PC-9 (cell line): ENCODE data around the gene VIPR1. TPM values are rescaled to one million over a fixed set of nuclear protein-coding genes. Genes with fewer than 3 reads are reported as not detected.

ENCODE experiments used
- BruUV-seq: library from RNA; stranded (reverse); fragments of 400-500 nt; replicated peaks from 2 replicates; lab custom pipeline; 2021; lab: Mats Ljungman, UMichigan
- CTCF ChIA-PET: fragments of 300-600 bp; sonication (Branson Sonifier 250); formaldehyde crosslinking; loops from one replicate; lab custom pipeline; 2022; ENCODE audit warnings: antibody characterized with exemption; lab: Charles Lee
- POLR2A ChIA-PET: fragments of 300-600 bp; sonication (Branson Sonifier 250); formaldehyde crosslinking; loops from one replicate; lab custom pipeline; 2022; ENCODE audit warnings: antibody characterized with exemption; ENCODE audit not compliant: unreplicated experiment; lab: Charles Lee
- DNase-seq, 2 experiments: peaks; one replicate each; pipeline versions ENCODE4 v3.0.0 to v3.0.0-alpha.2; 2015 to 2022; ENCODE audit warnings: mixed read lengths in 1 of 2
- H2AFZ ChIP-seq: fragments of 200-600 bp; sonication (generic); 2 replicates; pipeline ENCODE4 v1.8.1; 2017; ENCODE audit warnings: antibody characterized with exemption
- H3F3A ChIP-seq: fragments of 200-600 bp; sonication (generic); 2 replicates; pipeline ENCODE4 v1.8.1; 2017; ENCODE audit warnings: antibody characterized with exemption, mild to moderate bottlenecking, low read depth; ENCODE audit not compliant: insufficient read depth
- H3K27ac ChIP-seq: fragments of 200-600 bp; sonication (generic); 2 replicates; pipeline ENCODE4 v1.6.1; 2016; ENCODE audit warnings: mixed run types
- H3K27me3 ChIP-seq: fragments of 200-600 bp; sonication (generic); 2 replicates; pipeline ENCODE4 v1.6.1; 2016; ENCODE audit warnings: low read depth, mixed run types; ENCODE audit not compliant: insufficient read depth
- H3K36me3 ChIP-seq: fragments of 200-600 bp; sonication (generic); 2 replicates; pipeline ENCODE4 v1.6.1; 2016; ENCODE audit warnings: low read depth, mixed run types
- H3K4me1 ChIP-seq: fragments of 200-600 bp; sonication (generic); replicated peaks from 2 replicates; pipeline ENCODE4 v1.6.1; 2016; ENCODE audit warnings: mixed run types; ENCODE audit not compliant: insufficient read depth
- H3K4me2 ChIP-seq: fragments of 200-600 bp; sonication (generic); 2 replicates; pipeline ENCODE4 v1.6.1; 2017; ENCODE audit warnings: mixed run types
- H3K4me3 ChIP-seq: fragments of 200-600 bp; sonication (generic); 2 replicates; pipeline ENCODE4 v1.6.1; 2016; ENCODE audit warnings: mixed run types
- H3K79me2 ChIP-seq: fragments of 200-600 bp; sonication (generic); 2 replicates; pipeline ENCODE4 v1.6.1; 2017; ENCODE audit warnings: low read depth, mixed run types
- H3K9me2 ChIP-seq: fragments of 200-600 bp; sonication (generic); 2 replicates; pipeline ENCODE4 v1.8.1; 2017; ENCODE audit warnings: mild to moderate bottlenecking; ENCODE audit not compliant: insufficient read depth
- H3K9me3 ChIP-seq: fragments of 200-600 bp; sonication (generic); 2 replicates; pipeline ENCODE4 v1.8.1; 2016; ENCODE audit warnings: low read depth; ENCODE audit not compliant: insufficient read depth
- H4K20me1 ChIP-seq: fragments of 200-600 bp; sonication (generic); 2 replicates; pipeline ENCODE4 v1.8.1; 2017; ENCODE audit not compliant: insufficient read depth
- EZH2 ChIP-seq: fragments of 200-600 bp; sonication (generic); IDR thresholded peaks from 2 replicates; pipeline ENCODE4 v1.8.0; 2017; ENCODE audit warnings: antibody characterized with exemption, low read depth
- intact Hi-C: fragments of 100-400 bp; cut with micrococcal nuclease; formaldehyde crosslinking; loops from one replicate; pipeline ENCODE4 v1.10.0; 2022; ENCODE audit not compliant: unreplicated experiment
- total RNA-seq: library from RNA; stranded (reverse); gene quantifications from 2 replicates; pipeline ENCODE4 v1.2.3, GENCODE V29; 2021
- TF ChIP-seq, protein P1 (sequence below): fragments of 200-600 bp; sonication (generic); conservative IDR thresholded peaks from 2 replicates; pipeline ENCODE4 v1.6.1; 2017; ENCODE audit warnings: mixed run types, antibody characterized with exemption, mild to moderate bottlenecking, moderate library complexity

VIPR1 gene
- total RNA-seq, 1 experiment from 2014 or later = 23.9 TPM

DNA sequence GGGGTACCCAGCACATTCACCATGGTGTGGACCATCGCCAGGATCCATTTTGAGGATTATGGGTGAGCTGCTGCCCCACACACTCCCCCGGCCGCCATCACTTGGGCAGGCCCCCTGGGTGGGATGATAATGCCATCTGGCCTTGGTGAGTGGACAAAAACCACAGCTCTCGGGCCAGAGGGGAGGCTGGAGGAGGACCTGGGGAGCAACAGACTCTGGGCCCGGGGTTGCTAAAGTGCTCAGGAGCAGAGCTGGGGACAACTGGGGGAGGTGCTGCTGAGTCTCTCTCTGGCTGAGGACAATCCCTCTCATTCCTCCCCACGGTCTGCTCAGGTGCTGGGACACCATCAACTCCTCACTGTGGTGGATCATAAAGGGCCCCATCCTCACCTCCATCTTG lies 29.0 kb downstream of the VIPR1 start:
- H3F3A ChIP-seq = no peaks in the 10 kb centered on the region
- H2AFZ ChIP-seq = no peak overlapping the region
- POLR2A ChIA-PET = no interaction called here
- H3K9me2 ChIP-seq = no peaks in the 10 kb centered on the region
- CTCF ChIA-PET = no interaction called here
- no peaks in the 10 kb centered on the region; the same call in 1 of the 2 replicates for H4K20me1 ChIP-seq
- no peaks in the 10 kb centered on the region for H3K27me3 ChIP-seq
- H3K27ac ChIP-seq = no peak overlapping the region
- H3K79me2 ChIP-seq = no peaks in the 10 kb centered on the region
- TF ChIP-seq, protein P1, sequence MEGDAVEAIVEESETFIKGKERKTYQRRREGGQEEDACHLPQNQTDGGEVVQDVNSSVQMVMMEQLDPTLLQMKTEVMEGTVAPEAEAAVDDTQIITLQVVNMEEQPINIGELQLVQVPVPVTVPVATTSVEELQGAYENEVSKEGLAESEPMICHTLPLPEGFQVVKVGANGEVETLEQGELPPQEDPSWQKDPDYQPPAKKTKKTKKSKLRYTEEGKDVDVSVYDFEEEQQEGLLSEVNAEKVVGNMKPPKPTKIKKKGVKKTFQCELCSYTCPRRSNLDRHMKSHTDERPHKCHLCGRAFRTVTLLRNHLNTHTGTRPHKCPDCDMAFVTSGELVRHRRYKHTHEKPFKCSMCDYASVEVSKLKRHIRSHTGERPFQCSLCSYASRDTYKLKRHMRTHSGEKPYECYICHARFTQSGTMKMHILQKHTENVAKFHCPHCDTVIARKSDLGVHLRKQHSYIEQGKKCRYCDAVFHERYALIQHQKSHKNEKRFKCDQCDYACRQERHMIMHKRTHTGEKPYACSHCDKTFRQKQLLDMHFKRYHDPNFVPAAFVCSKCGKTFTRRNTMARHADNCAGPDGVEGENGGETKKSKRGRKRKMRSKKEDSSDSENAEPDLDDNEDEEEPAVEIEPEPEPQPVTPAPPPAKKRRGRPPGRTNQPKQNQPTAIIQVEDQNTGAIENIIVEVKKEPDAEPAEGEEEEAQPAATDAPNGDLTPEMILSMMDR = no peak
- TF ChIP-seq EZH2 = no peak
- no peak overlapping the region for H3K4me2 ChIP-seq
- DNase-seq = no peak
- H3K36me3 ChIP-seq = no peaks in the 10 kb centered on the region
- H3K9me3 ChIP-seq = no peaks in the 10 kb centered on the region
- no TSS peak for BruUV-seq
- intact Hi-C loops = no loop called here
- no peak overlapping the region for H3K4me3 ChIP-seq
- H3K4me1 ChIP-seq = no peaks in the 10 kb centered on the region

DNA sequence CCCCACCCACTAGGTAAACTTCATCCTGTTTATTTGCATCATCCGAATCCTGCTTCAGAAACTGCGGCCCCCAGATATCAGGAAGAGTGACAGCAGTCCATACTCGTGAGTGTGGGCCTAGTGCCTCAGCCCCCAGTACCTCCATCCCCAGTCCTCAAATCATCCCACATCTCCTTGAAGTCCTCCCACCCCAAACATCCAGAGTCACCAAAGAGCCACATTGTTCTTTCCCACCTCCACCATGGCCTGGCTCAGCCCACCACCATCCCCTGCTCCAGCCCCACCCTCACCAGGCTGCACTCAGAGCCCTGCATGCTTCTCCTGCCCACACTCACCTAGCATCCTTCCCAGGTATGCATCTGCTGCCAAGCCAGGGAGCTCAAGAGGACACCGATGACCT lies 29.8 kb downstream of the VIPR1 start:
- no peaks in the 10 kb centered on the region for H3F3A ChIP-seq
- CTCF ChIA-PET = no interaction called here
- intact Hi-C loops = no loop called here
- H3K9me2 ChIP-seq = no peaks in the 10 kb centered on the region
- DNase-seq = no peak
- no peak overlapping the region for H3K27ac ChIP-seq
- no peaks in the 10 kb centered on the region for H3K79me2 ChIP-seq
- no peaks in the 10 kb centered on the region for H3K36me3 ChIP-seq
- H3K27me3 ChIP-seq = no peaks in the 10 kb centered on the region
- TF ChIP-seq EZH2 = no peak
- TF ChIP-seq, protein P1 = no peak
- no peaks in the 10 kb centered on the region; the same call in 1 of the 2 replicates for H4K20me1 ChIP-seq
- BruUV-seq = no TSS peak
- H3K4me2 ChIP-seq = no peak overlapping the region
- H3K9me3 ChIP-seq = no peaks in the 10 kb centered on the region
- POLR2A ChIA-PET = no interaction called here
- H2AFZ ChIP-seq = no peak overlapping the region
- no peak overlapping the region for H3K4me3 ChIP-seq
- no peaks in the 10 kb centered on the region for H3K4me1 ChIP-seq

- POLR2A ChIA-PET = no interaction called here
- no peaks in the 10 kb centered on the region; the same call in 1 of the 2 replicates for H4K20me1 ChIP-seq
- no peak for DNase-seq
- no peaks in the 10 kb centered on the region for H3K79me2 ChIP-seq
- no peaks in the 10 kb centered on the region for H3K4me1 ChIP-seq
- no peaks in the 10 kb centered on the region for H3K36me3 ChIP-seq
- no peak overlapping the region for H3K27ac ChIP-seq
- TF ChIP-seq, protein P1 = no peak
- TF ChIP-seq EZH2 = no peak
- H3F3A ChIP-seq = no peaks in the 10 kb centered on the region
- BruUV-seq = no TSS peak
- no peak overlapping the region for H3K4me2 ChIP-seq
- H2AFZ ChIP-seq = no peak overlapping the region
- intact Hi-C loops = no loop called here
- H3K9me3 ChIP-seq = no peaks in the 10 kb centered on the region
- H3K9me2 ChIP-seq = no peaks in the 10 kb centered on the region
- H3K27me3 ChIP-seq = no peaks in the 10 kb centered on the region
- H3K4me3 ChIP-seq = no peak overlapping the region
- CTCF ChIA-PET = interaction anchor here (0.6 kb wide), 2 partner anchors 26 to 297 kb away, joined by 4 to 6 read pairs; no protein-coding TSS in a partner anchor
Observed at GRCh38 chr3:42533161-42533897, 30.9 kb downstream of the VIPR1 start.
